Fibroblast of pulmonary artery (primary cell): ENCODE measurements around the gene SNX32.

Experiments used
- DNase-seq: peaks from one replicate; pipeline ENCODE4 v3.0.0-alpha.2; 2010; ENCODE audit warnings: low read depth
- H3K4me3 ChIP-seq: replicated peaks from 2 replicates; pipeline ENCODE4 v1.5.1; 2011; ENCODE audit warnings: low read depth, mild to moderate bottlenecking, control low read depth, low read length, moderate library complexity
- TF ChIP-seq, protein P1 (sequence below): IDR thresholded peaks from 2 replicates; pipeline ENCODE4 v1.5.1; 2011; ENCODE audit warnings: mild to moderate bottlenecking, control low read depth, low read length, inconsistent platforms; ENCODE audit errors: missing control alignments

The SNX32 gene

DNA sequence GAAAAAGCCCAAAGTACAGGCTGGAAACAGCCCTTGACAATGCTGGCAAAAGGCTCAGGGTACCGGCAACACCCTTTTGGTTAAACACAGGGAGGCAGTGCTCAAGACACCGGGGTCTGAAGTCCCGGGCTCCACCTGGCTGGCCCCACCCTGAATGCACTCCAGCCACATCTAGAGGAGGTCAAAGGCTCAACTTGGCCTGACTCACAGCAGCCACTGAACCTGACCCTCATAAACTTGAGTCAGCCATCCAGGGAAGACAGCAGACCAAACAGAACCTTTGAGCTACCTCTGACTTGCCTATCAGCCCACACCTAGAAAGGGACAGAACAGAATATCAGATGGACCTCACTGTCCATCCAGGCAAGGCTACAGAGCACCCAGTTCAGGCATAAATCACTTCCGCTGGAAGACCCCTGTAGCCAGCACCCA is 20.4 kb downstream of the SNX32 start:
- TF ChIP-seq, protein P1, sequence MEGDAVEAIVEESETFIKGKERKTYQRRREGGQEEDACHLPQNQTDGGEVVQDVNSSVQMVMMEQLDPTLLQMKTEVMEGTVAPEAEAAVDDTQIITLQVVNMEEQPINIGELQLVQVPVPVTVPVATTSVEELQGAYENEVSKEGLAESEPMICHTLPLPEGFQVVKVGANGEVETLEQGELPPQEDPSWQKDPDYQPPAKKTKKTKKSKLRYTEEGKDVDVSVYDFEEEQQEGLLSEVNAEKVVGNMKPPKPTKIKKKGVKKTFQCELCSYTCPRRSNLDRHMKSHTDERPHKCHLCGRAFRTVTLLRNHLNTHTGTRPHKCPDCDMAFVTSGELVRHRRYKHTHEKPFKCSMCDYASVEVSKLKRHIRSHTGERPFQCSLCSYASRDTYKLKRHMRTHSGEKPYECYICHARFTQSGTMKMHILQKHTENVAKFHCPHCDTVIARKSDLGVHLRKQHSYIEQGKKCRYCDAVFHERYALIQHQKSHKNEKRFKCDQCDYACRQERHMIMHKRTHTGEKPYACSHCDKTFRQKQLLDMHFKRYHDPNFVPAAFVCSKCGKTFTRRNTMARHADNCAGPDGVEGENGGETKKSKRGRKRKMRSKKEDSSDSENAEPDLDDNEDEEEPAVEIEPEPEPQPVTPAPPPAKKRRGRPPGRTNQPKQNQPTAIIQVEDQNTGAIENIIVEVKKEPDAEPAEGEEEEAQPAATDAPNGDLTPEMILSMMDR = no peak
- H3K4me3 ChIP-seq = no peak overlapping the region
- no peak for DNase-seq

DNA sequence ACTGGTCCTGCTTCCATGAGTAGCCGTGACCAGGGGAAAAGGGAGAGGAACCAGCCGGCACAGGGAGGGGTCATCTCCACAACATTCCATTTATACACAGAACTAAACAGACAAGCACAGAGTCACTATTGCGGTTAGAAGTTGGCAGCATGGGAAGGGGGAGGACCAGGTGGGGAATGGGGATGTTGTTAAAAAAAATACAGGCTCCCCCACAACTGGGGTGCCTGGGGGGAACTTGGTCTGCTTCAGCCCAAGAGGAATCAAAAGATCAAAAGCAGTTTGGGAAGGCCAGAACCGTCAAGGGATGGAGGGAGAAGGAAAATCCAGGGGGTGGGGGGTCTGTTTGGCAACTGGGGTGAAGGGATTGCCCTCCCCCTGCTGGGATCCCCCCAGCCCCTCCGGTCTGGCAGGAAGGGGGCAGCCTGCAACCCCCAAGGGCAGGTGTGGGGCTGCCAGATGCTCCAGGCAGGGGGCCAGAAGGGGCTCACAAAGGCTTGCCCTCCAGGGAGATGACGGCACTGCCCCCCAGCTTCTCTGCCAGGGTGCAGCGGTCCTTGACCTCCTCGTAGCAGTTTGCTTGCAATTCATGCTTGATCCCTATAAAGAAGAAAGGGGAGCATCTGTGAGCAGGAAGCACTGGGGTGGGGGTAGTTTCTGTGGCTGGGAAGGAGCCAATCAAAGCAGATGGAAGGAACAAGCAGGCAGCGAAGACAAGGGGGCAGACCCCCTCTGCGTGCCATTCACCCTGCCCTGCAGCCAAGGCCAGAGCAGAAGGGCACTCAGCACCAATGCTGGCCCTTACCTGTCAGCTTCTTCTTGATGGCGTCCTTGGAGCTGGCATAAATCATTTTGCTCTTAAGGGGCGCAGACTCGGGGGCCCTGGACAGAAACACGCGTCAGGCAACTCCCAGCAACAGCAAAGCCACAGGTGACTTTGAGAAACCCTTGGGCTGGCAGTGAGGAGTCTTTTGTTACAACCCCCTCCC is 21.4 kb downstream of the SNX32 start:
- TF ChIP-seq, protein P1 = no peak
- DNase-seq = no peak
- H3K4me3 ChIP-seq = peak overlapping the region; percentile 96

DNA sequence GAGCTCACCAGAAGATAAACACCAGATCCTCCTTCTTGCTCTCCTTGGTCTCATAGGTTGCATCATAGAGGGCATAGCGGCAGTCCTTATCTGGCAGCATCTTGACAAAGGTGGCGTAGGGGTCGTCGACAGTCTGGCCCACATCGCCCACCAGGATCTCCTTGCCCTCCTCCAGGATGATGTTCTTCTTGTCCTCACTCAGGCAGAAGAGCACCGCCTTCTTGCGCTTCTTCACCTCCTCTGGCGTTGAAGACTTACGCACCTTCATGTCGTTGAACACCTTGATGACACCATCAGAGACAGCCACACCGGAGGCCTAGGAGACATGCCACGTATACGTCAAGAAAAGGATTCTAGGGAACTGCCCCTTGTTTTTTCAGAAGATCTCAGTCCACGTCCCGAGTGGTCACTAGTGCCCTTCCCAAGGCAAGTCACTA is 22.2 kb downstream of the SNX32 start:
- peak overlapping the region; percentile 96 for H3K4me3 ChIP-seq
- TF ChIP-seq, protein P1 = no peak
- DNase-seq = no peak

DNA sequence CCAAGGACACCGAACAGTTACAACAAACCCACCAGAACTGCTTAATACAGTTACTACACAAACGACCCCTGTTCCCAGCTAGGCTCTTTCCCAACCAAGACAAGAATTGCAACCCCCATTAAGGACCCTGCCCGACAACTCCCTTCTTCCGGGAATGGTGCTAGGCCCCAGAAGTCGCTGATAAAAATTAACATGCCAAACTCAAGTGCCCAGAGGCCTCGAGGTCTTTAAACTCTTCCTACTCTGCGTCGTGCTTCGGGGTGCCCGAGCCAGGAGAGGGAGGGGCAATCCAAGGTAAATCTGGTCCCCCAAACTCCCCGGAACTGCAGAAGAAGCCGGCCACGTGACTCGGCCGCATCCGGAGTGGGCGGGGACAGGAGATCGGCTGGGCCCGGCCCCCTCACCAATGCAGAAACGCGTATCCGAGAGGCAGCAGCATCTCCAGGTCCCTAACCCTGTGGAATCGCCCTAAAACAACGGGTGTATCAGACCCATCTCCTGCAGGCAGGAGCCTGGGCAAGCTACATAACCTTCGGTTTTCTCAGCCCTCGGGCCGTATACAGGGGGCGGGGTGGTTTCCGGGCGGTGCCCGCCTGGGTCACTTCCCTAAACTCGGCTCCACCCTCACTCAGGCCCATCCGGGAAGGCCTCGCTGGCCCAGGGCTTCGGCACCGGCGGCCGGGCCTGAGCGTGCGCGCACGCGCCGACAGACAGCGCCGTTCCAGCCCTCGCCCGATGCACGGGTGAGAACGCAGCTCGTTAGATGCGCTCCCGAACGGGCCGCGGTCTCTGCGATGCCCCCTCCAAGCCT is 23.1 kb downstream of the SNX32 start:
- peak overlapping the region; percentile 96 for H3K4me3 ChIP-seq
- peak; percentile 62 for DNase-seq
- TF ChIP-seq, protein P1 = no peak

DNA sequence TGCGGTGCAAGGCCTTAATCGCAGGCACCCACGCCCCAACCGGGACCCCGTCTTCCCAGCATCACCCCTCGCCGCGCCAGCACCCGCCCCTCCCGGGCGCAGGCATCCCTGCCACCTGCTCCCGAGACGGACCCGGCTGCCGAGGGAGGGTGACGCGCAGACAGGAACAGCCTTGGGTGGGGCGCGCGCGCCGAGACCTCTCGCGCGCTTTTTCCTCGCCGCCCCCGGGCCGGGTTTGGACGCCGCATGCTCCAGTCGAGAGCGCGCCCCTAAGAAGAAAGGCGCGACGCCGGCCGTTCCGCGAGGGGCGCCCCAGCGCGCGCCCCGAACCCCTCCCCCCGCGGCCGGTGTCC is 23.7 kb downstream of the SNX32 start:
- H3K4me3 ChIP-seq = peak overlapping the region; percentile 96
- DNase-seq = no peak
- TF ChIP-seq, protein P1 = no peak

DNA sequence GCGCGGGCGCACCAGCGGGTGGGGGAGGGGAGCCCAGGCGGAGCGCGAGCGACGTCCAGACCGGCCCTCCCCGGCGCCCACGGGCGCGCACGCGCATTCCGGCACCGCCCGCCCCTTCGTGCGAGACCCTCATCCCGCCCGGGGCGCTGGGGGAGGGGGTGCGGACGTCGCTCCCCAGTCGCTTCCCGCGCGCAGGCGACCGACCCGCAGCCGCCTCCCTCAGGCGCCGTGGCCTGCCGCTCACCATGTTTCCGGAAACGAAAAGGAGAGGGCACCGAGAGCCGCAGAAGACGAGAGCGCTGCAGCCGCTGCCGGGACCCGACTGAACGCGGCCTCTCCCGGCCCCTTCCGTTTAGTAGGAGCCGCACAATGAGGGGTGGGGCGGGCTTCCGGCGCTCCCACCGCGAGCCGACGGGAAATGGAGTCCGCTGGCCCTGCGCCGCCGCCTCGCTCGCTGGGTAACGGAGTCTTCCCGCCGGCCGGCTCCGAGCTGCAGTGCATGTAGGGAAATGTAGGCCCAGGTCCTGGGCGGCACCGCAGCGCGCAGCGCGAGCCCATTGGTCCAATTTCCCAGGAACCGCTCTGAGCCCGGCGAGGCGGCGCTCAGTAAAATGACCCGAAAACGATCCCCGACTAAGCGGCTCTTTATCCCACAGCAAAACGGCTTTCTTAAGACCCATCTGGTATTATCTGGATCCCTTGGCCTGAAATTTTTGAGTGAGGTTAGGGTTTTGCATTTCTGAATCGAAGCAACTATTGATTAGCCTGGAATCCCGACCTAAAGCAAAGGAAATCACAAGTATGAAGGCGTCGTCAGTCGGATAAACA is 24.3 kb downstream of the SNX32 start, which contains the start of gene CFL1:
Gene CFL1 (minus strand): TSS at position 328 of the 828 bp plus-strand sequence. CDS start 81 bp downstream, at position 247.
- TF ChIP-seq, protein P1 = no peak

More for the DNA sequence above, 24.3 kb downstream of the SNX32 start, which contains the start of gene CFL1:
- DNase-seq = peak; percentile 98
- peak within 1 kb of the TSS; percentile 96 for H3K4me3 ChIP-seq
